ENCODE data around the gene CARD9. TPM values are rescaled to one million over a fixed set of nuclear protein-coding genes. Genes with fewer than 3 reads are reported as not detected.

Gene CARD9
- total RNA-seq, 2 experiments from 2014 or later = 0.12 to 0.22 TPM

DNA sequence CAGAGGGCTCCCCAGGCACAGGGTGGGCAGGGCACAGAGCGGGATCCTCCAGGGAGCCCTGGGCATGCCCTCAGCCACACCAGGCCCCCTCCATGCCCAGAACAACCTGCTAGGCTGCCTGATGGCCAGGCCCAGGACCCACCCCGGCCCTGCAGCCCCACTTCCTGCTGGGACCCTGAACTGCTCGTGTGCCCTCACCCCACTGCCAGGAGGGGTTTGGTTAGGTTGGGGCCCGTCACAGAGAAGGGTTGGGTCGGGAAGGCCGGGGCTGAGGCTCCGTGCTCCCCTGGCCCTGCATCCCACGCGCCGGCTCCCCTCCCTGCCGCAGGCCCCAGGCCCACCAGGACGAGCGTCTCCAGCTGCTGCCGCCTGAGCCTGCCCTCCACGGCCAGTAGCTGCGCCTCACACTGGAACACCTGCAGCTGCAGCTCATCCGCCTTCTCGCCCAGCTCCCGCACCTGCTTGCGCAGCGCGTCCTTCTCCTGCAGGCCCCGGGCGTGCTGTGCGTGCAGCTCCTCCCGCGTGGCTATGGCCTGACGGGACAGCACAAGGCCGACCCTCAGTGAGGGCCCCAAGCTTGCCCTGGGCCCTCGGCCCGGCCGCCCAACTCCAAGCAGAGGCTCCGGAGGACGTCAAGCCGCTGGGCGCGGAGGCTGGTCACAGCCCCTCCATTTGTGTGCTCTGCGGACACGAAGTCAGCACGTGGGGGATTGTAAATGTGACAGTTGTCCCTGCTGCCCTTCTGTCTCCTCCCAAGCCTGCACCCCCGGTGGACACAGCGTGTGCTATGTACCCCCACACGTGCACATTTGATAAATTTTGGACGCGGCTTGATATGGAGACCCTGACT, 5.9 kb downstream of the CARD9 start:
- no peaks in the 10 kb centered on the region for H3K36me3 Mint-ChIP-seq (ENCODE audit: low read depth)
- CTCF ChIA-PET = interaction anchor here (1.2 kb wide), 1 partner anchor 33 kb away, joined by 3 read pairs; no protein-coding TSS in a partner anchor
- H3K27ac Mint-ChIP-seq = no peak overlapping the region
- H3K4me1 Mint-ChIP-seq (ENCODE audit: low read depth) = peaks cover 5% of the 10 kb centered on the region
- intact Hi-C loops (cut with micrococcal nuclease) = no loop called here
- H3K9me3 Mint-ChIP-seq = no peaks in the 10 kb centered on the region
- H3K4me3 Mint-ChIP-seq = no peak overlapping the region
- H3K27me3 Mint-ChIP-seq (ENCODE audit: low read depth) = no peaks in the 10 kb centered on the region
- no peak for DNase-seq

DNA sequence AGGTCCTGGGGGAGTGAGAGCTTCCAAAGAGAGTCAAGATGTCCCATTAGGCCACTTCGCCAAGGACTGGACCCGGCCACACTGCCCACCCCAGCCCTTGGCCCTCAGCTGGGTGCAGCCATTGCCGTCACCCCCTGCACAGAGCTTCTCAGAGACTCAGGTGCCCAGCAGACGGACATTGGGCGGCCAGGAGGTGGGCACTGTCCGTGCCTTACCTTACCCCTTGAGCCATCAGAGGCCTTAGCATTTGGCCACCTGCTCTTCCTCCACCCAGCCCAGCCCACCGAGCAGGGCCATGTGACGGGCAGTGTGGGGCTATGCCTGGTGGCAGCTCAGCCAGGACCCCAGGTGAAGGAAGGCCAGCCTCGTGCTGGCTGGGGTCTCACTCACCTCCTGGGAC, 6.6 kb downstream of the CARD9 start:
- Mint-ChIP-seq H3K27me3 (ENCODE audit: low read depth) (no peaks in the 10 kb centered on the region), H3K9me3 (no peaks in the 10 kb centered on the region), H3K4me3 (no peak overlapping the region), H3K36me3 (ENCODE audit: low read depth) (no peaks in the 10 kb centered on the region), H3K4me1 (ENCODE audit: low read depth) (peaks cover 5% of the 10 kb centered on the region), H3K27ac (no peak overlapping the region)
- DNase-seq = no peak
- intact Hi-C loops (cut with micrococcal nuclease) = no loop called here
- CTCF ChIA-PET = interaction anchor here (1.2 kb wide), 1 partner anchor 34 kb away, joined by 3 read pairs; no protein-coding TSS in a partner anchor

DNA sequence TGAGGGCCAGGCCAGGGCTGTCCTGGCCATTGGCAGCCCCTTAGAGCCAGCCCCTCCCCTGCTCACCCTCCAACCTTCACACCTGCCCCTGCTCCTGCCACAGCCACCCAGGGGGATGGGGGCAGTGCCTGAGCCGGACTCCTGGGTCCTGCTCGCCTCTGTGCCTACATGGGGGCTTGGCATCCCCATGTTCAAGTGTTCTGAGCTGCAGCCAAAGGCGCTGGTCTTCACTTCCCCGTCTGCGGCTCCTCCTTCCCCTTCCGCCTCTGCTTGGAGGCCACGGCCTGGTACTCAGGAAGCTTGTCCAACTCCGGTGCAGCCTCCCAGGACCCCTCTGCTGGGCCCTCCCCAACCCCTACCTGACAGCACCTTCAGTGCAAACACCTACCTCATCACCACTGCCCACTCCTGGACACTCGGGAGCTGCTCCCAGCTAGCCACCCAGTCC, 7.7 kb downstream of the CARD9 start:
- Mint-ChIP-seq H3K27me3 (ENCODE audit: low read depth) (no peaks in the 10 kb centered on the region), H3K27ac (no peak overlapping the region), H3K4me3 (no peak overlapping the region), H3K9me3 (no peaks in the 10 kb centered on the region), H3K4me1 (ENCODE audit: low read depth) (peaks cover 5% of the 10 kb centered on the region), H3K36me3 (ENCODE audit: low read depth) (no peaks in the 10 kb centered on the region)
- intact Hi-C loops (cut with micrococcal nuclease) = no loop called here
- CTCF ChIA-PET = no interaction called here
- DNase-seq = no peak

DNA sequence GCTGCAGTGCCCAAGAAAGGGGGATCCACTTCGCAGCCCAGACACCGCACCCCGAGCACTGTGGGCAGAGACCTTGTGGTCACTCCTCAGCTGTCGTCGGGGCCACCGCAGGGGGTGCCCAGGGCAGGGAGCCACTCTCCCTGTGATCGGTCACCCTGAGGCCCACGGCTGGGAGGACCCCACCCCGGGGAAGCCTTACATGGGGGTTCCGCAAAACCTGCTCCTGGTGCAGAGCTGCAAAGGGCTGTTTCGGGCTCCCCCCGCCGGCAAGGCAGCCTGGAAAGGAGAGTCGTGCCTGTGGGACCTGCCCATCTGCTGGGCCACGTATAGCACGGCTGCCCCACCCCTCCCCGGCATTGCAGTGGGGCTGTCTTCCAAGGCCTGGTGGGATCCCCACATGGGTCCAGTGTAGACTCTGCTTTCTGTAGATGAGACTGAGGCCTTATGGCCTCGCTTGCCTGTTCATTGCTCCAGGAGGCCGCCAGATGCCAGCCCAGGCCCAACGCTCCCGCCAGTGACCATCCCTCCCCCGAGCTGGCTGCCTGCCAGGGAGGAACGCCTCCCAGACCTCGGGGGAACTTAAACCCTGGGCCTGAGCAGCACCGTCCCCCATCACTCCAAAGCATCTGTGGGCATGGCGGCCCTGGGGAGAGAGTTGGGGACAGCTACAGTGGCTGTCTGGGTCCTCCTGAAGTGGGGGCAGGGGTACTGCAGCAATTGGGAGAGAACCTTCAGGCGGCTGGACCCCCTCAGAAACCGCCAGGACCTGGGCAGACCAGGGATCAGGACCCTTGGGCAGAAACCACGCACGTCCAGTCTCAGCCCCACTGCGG, 8.3 kb downstream of the CARD9 start:
- intact Hi-C loops (cut with micrococcal nuclease) = no loop called here
- CTCF ChIA-PET = no interaction called here
- DNase-seq = no peak
- no peaks in the 10 kb centered on the region for H3K9me3 Mint-ChIP-seq
- no peak overlapping the region for H3K4me3 Mint-ChIP-seq
- H3K27me3 Mint-ChIP-seq (ENCODE audit: low read depth) = no peaks in the 10 kb centered on the region
- no peaks in the 10 kb centered on the region for H3K36me3 Mint-ChIP-seq (ENCODE audit: low read depth)
- no peak overlapping the region for H3K27ac Mint-ChIP-seq
- H3K4me1 Mint-ChIP-seq (ENCODE audit: low read depth) = peaks cover 5% of the 10 kb centered on the region

DNA sequence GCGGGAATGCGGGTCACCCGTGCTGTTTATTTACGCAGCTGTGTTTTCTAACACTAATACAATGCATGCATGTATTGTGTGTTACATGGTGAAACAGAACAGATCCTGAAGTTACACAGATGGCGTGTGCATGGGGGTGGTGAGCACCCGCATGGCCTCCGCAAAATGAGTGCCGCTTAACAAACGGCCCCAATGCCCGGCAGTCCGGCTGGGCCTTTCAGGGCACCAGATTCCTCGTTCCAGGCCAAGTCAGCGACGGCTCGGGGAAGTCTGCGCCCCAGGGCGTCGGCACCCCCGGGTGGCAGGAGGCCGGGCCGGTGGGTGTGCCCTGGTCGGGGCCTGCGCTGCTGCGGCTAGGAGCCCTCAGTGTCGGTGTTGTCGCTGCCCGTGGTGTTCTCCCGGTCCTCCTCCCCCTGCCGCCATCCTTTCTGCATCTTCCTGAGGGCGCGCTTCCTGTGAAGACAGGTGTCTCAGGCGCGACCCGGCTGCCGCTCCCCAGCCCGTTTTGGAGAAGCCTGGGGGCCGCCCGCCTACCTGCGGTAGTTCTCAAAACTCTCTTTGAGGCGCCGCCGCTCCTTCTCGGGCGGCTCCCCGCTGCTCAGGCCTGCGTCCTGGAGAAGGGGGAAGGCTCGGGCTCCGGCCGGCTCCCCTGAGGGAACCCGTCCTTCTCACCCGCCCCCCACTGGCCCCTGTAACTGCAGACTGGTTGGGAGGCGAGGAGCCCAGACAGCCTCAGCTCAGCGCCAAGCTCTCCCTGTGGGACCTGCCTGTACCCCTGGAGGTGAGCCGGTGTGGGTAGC, 9.3 kb downstream of the CARD9 start:
- H3K27ac Mint-ChIP-seq = no peak overlapping the region

DNA sequence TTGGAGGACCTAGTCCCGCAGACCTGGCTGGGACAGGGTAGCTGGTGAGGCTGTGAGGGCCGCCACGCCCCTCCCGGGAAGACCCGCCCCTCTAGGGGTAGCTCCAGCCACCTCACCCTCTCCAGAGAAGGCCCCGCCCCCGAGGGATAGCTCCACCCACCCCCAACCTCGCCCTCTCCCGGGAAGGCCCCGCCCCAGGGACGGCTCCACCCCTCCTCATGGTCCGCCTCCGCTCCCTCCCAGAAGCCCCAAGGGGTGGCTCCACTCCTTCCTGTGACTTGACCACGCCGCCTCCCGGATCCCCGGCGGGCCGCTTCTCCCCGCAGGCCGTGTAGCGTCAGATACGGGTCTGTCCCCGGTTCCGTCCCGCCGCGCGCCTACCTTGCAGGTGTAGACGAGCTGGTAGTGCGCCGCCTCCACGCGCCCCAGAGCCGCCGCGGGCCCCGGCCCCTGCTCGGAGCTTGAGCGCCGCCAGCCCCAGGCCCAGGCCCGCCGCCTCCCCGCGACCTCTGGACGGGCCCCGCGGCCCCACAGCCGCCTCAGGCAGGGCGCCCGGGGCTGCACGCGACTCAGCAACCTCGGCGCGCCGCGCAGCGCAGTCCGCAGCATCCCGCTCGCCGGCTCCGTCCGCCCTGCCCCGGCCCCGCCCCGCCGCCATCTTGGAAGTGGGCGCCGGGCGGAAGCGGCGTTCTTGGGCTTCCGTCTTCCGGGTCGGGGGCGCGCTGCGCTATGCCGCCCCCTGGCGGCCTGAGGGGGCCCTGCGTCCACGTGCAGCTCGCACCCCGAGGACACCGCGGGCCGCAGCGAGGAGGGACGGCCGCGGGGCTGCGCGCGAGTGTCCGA, 10.1 kb downstream of the CARD9 start, which contains the start of gene DNLZ:
DNLZ (minus strand) TSS at position 639 of the 843 bp plus-strand sequence; CDS start at position 609, 30 bp downstream.
- H3K27ac Mint-ChIP-seq = peak within 1 kb of the TSS; percentile 89
- H3K27me3 Mint-ChIP-seq (ENCODE audit: low read depth) = no peaks in the 10 kb centered on the region
- H3K4me1 Mint-ChIP-seq (ENCODE audit: low read depth) = peaks cover 5% of the 10 kb centered on the region
- H3K4me3 Mint-ChIP-seq = peak within 1 kb of the TSS; percentile 84
- DNase-seq = peak; percentile 98
- no peaks in the 10 kb centered on the region for H3K9me3 Mint-ChIP-seq
- CTCF ChIA-PET = interaction anchor here (0.5 to 1.4 kb wide), 11 partner anchors 11 to 200 kb away, joined by 3 to 6 read pairs (median 3); partner anchors contain the start of gene SNAPC4
- intact Hi-C loops (cut with micrococcal nuclease) = loop anchor here (1.0 to 2.0 kb wide), 9 partner anchors 40 to 457 kb away; partner anchors contain the start of genes CAMSAP1, QSOX2, SEC16A and UBAC1
- no peaks in the 10 kb centered on the region for H3K36me3 Mint-ChIP-seq (ENCODE audit: low read depth)

More for the DNA sequence above, 9.3 kb downstream of the CARD9 start:
- H3K36me3 Mint-ChIP-seq (ENCODE audit: low read depth) = no peaks in the 10 kb centered on the region
- intact Hi-C loops (cut with micrococcal nuclease) = loop anchor here (1.0 to 2.0 kb wide), 9 partner anchors 39 to 457 kb away; partner anchors contain the start of genes CAMSAP1, QSOX2, SEC16A and UBAC1
- no peaks in the 10 kb centered on the region for H3K9me3 Mint-ChIP-seq
- DNase-seq = peak; percentile 18
- H3K4me3 Mint-ChIP-seq = no peak overlapping the region
- peaks cover 5% of the 10 kb centered on the region for H3K4me1 Mint-ChIP-seq (ENCODE audit: low read depth)
- CTCF ChIA-PET = interaction anchor here (0.6 to 1.4 kb wide), 6 partner anchors 11 to 184 kb away, joined by 3 read pairs; partner anchors contain the start of gene SNAPC4
- no peaks in the 10 kb centered on the region for H3K27me3 Mint-ChIP-seq (ENCODE audit: low read depth)

DNA sequence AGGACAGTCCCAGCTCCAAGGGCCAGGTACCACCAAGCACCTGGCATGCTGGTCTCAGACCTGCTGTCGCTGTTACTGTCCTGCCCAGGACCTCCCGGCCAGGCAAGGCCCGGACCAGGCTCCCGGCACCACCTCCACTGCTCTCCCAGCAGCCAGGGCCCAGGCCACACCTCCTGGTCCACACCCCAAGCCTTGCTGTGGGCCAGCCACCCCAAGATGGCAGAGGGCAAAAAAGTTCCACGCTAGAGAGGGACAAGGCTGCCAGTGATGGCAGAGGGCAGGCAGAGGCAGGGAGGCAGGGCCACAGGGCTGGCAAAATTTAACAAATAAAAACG, 11.1 kb downstream of the CARD9 start:
- no peaks in the 10 kb centered on the region for H3K9me3 Mint-ChIP-seq
- intact Hi-C loops (cut with micrococcal nuclease) = loop anchor here (2.0 kb wide), 2 partner anchors 182 to 456 kb away; partner anchors contain the start of gene CAMSAP1
- peak overlapping the region; percentile 84 for H3K4me3 Mint-ChIP-seq
- H3K27ac Mint-ChIP-seq = peak overlapping the region; percentile 21
- CTCF ChIA-PET = interaction anchor here (0.7 to 1.4 kb wide), 5 partner anchors 18 to 186 kb away, joined by 3 to 6 read pairs (median 3); no protein-coding TSS in a partner anchor
- H3K4me1 Mint-ChIP-seq (ENCODE audit: low read depth) = peaks cover 5% of the 10 kb centered on the region
- DNase-seq = no peak
- no peaks in the 10 kb centered on the region for H3K27me3 Mint-ChIP-seq (ENCODE audit: low read depth)
- H3K36me3 Mint-ChIP-seq (ENCODE audit: low read depth) = no peaks in the 10 kb centered on the region

DNA sequence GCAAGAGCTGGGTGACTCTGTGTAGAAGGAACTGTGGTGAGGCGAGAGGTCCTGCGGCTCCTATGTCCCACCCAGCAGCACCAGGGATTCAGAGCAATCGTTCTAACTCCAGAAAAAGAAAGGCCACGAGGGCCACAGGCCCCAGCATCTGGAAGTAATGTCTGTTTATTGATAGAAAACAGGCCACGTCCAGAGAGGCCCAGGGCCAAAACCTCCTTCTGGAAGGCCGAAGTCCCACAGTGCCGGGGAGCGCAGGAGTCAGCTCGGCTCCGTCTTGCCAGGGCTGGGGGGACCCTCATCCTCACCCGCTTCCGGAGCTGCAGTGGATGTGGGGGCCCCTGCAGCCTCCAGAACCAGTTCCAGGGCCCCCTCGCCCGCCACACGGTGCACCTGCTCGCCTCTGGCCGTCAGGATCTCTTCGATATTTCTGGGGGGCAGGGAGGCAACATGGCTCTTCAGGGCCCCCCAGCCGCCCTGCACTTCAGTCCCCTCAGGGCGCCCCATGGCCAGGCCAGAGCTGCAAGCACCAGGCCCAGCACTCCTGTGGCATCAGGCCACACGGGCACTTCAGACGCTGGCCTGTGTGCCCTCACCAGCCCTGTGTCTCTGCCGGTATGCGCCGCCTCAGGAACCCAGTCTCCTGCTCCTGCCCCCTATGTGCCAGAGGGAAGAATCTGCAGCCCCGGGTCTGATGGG, 11.6 kb downstream of the CARD9 start:
- CTCF ChIA-PET = interaction anchor here (1.1 kb wide), 1 partner anchor 23 kb away, joined by 3 read pairs; no protein-coding TSS in a partner anchor
- no peak for DNase-seq
- Mint-ChIP-seq H3K4me3 (no peak overlapping the region), H3K27ac (no peak overlapping the region), H3K9me3 (no peaks in the 10 kb centered on the region), H3K27me3 (ENCODE audit: low read depth) (no peaks in the 10 kb centered on the region), H3K4me1 (ENCODE audit: low read depth) (peaks cover 5% of the 10 kb centered on the region), H3K36me3 (ENCODE audit: low read depth) (no peaks in the 10 kb centered on the region)
- intact Hi-C loops (cut with micrococcal nuclease) = loop anchor here (2.0 kb wide), 2 partner anchors 183 to 455 kb away; partner anchors contain the start of gene CAMSAP1

DNA sequence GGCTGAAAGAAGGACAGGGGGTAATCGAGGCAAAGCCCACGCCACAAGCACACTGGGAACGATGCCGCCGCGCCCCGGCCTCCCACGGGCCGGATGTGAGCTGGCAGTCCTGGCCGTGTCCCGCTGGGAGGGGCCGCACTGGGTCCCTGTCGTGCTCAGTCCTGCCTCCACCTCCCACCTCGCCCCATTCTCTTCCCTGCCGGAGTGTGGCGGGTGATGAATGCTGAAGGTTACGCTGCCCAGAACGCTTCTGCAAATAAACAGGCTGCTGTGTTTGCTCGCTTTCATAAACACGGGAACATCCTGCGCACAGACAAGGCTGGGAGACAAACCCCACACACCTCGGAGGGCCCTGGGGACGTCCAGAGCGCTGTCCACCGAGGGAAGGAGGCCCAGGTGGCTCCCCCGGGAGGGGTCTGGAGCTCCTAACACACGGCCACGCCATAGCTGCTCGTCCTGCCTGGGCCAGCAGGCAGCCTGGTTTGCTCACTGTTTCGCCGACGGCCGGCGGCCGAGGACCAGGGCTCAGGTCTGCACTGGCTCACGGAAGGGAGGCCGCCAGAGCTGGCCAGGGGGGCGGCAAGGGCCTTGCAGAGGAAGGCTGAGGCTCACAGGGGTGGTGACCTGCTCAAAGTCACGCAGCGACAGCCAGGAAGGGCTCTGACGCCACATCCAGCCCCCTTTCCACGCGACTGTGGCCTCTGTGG, 12.3 kb downstream of the CARD9 start:
- Mint-ChIP-seq H3K9me3 (no peaks in the 10 kb centered on the region), H3K36me3 (ENCODE audit: low read depth) (no peaks in the 10 kb centered on the region), H3K4me3 (no peak overlapping the region), H3K27me3 (ENCODE audit: low read depth) (no peaks in the 10 kb centered on the region), H3K4me1 (ENCODE audit: low read depth) (peaks cover 5% of the 10 kb centered on the region), H3K27ac (no peak overlapping the region)
- intact Hi-C loops (cut with micrococcal nuclease) = no loop called here
- DNase-seq = no peak
- CTCF ChIA-PET = no interaction called here

Measured in activated naive CD4-positive, alpha-beta T cell treated with anti-CD3 and anti-CD28 coated beads for 36 hours (primary cell).